Mesenteric fat pad (tissue), 1 donor: ENCODE measurements around the gene PLPP4. TPM values are rescaled to one million over a fixed set of nuclear protein-coding genes. Genes with fewer than 3 reads are reported as not detected.

Experiments used
- DNase-seq: peaks from one replicate; pipeline ENCODE4 v3.0.0-alpha.2; 2020; ENCODE audit warnings: low spot score
- total RNA-seq: library from RNA; stranded (reverse); fragmentation: NEBNext Ultra II Directional; extraction: Animal tissue kit (Norgen Biotek cat#: 25700); gene quantifications from one replicate; pipeline ENCODE4 v1.2.1, GENCODE V29; 2021
- donor health status: DM: yes; HTN: yes; CAD: no.

Gene PLPP4
- total RNA-seq, 1 donor from 2014 or later = not detected

DNA sequence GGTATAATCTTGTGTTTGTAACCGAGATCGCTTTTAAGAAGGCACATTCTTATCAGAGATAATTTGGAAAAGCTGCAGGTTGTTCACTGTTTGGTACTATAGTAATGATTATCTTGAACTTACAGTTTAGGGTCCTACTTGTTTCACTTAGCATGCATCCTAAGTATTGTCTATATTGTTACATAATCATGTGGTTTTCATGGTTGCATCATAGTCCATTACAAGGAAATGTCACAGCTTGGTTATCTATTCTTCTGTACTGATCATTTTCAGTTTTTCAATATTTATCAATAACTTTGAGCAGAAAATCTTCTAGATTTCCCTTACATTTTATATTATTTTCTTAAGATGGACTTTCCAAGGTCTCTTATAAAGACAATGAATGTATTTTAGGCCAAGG, 116.3 kb downstream of the PLPP4 start:
- no peak for DNase-seq

DNA sequence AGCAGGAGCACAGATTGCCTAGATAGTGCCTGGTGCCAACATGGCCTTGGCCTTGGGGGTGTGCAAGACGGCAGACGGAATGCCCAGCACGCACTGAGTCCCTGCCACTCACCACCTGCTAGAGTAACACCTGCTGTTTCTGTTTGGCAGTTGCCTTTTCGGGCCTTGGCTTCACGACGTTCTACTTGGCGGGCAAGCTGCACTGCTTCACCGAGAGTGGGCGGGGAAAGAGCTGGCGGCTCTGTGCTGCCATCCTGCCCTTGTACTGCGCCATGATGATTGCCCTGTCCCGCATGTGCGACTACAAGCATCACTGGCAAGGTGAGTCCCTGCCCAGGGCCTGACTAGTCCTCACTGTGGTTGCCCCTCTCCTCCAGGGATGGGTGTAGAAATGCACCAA, 118.0 kb downstream of the PLPP4 start:
- DNase-seq = no peak

DNA sequence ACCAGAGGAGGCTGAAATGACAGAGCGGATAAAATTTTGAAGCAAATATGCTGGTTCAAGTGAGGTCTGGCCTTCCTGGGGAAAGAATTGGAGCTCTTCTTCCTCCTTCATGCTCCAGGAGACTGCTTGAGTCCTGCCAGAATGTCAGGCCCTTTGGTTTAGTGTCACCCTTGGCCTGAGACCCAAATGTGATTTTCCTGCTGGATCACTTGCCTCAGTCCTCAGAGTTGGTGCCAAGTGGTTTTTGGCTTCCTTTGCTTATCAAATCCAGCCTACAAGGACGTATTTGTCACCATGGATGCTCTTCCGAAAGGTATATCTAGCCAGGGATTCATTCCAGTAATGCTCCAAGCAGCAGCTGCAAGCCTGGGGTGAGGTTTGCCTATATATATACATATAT, 118.4 kb downstream of the PLPP4 start:
- DNase-seq = no peak

DNA sequence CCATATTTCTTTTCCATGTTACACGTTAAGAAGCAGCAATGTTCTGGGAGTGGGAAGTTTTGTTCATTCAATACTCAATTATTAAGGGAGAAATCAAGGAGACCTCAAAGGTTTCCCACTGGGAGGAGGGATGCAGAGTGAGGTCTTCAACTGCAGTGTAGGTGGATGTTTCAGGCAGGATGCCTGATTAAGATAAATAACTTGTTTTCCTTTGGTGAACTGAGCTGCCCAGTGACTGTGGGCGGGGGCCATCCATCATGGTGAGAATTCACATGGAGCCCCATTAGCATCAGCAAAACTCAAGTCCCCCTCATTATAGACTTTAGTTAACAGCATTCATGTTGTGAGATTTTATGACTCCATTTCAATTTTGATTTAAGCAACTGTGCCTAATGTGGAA, 121.1 kb downstream of the PLPP4 start:
- DNase-seq = no peak

DNA sequence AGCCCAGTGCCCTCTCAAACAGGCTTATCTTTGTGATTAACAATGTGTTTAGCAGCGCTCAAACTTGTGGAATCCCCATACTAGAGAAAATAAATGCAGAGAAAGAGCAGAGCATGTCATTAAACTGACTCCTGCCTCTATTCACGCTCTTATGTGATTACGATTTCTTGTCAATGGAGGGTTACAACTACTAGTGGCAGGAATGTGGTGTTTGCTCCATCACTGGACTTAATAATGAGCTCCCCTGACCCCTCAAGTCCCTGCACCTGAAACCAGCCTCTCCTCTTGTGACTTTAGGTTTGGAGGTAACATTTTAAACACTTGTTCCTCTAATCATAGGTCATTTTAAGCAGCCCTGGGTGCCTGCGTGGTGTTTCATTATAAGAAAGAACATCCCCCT, 121.9 kb downstream of the PLPP4 start:
- DNase-seq = no peak

DNA sequence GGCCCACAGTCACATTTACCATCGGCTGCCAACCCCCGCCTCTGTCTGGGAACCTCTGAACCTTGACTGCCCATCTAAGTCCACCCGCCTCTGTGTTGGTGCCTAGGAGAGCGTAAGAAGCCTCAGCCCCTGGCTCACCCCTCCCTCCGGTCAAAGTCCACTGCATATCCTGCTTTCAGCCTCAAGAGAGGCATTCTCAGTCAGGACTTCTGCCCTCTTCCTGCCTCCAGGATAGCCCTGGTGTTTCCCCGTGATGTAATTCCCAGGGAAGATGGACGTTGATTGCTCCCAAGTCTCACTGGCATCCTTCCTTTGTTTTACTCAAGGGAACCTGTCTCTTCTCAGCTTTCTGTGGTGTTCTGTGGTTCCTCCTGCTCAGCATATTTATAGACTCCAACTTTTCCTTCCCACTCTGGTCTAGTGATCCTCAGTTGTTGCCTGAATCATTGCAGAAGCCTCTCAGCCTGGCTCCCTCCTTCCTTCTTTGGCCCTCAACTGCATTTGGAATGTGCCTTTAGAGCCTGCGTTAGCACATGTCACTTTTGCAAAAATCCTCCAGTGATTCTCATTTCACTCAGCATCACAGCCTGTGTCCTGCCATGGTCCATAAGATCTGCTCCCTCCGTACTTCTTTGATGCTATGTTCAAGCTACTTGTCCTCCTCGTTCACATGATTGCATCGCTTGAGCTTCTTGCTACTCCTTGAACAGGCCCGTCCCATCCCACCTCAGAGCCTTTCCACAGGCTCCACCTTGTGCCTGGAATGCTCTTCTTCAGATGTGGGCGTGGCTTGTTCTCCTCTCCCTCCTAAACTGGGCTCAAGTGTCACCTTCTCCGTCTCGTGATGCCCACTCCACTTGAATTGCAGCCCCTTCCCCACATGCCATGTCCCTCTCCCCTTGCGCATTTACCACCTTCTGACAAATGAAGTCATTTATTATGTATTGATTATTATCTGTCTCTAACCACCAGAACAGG, 124.2 kb downstream of the PLPP4 start:
- no peak for DNase-seq

DNA sequence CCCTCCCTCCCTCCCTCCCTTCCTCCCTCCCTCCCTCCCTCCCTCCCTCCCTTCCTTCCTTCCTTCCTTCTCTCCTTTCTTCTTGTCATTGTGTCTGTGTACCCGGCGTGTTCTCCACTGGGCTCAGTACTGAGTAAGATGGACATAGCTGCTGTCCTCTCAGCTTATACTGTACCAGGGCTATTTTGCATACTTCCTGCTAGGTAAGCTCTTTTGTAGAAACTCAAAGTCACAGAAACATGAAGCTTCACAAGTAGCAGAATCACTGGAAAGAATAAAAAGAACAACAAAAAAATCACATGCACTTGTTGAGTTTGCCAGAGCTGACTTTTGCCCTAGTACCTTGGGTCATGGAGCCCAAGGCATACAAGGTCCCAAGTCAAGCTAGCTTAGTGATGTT, 125.7 kb downstream of the PLPP4 start:
- no peak for DNase-seq

DNA sequence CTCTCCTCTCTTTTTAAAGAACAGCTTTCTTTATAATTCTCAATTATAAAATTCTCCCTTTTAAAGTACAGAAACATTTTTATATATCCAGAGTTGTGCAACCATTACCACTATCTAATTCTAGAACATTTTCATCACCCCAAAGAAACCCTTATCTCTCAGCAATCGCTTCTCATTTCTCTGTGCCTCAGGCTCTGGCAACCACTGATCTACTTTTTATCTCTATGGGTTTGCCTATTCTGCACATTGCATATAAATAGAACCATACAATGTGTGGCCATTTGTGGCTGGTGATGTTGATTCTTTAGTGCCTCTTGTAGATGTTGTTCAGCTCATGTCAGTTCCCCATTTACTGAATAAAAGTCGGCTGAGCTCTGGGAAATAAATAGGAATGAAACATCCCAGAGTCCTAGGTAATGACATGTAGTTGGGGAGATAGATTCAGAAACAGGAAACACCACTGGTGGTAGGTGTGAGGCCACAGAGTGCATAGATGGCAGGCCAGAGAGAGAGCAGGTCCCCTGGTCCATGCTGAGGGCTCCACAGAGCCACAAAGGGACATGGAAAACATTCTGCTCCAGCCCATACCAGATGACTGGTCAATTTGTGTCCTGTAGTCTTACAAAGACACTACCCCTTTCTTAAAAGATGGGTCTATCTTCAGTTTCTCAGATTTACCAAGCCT, 126.5 kb downstream of the PLPP4 start:
- DNase-seq = no peak

DNA sequence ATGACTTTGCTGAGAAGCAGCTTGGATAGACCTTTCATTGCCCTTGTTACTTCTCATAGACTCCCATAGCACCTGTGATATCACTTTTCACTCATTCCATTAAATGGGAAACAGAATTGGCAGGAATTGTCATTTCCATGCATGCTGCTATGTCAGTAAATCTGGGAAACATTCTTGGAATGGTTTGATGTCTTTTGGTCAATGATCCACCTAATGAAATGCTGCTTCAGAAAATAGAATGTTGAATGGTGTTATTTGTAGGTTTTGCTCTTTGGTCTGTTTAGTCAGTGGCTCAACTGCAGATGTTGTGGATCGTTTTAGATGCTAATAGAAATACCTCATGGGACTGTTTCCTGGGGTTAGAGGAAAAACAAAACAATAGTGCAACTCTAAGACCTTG, 127.8 kb downstream of the PLPP4 start:
- DNase-seq = no peak

DNA sequence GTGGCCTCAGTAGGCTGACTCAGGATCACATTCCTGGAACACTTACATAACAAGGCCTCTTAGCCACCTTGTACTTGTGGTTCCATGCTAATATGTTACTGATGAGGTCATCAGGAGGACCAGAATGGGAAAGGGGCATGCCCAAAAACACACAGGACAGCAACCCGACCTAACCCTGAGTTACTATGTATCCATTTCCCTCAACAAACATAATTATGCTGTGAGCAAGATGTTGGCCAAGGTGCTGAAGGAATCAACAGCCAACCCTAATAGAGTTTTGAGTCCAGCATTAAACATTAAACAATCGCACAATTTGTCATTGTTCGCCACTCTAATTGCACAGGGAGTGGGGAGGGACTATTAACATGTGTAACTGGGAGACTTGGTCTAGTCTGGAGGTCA, 129.4 kb downstream of the PLPP4 start:
- no peak for DNase-seq

DNA sequence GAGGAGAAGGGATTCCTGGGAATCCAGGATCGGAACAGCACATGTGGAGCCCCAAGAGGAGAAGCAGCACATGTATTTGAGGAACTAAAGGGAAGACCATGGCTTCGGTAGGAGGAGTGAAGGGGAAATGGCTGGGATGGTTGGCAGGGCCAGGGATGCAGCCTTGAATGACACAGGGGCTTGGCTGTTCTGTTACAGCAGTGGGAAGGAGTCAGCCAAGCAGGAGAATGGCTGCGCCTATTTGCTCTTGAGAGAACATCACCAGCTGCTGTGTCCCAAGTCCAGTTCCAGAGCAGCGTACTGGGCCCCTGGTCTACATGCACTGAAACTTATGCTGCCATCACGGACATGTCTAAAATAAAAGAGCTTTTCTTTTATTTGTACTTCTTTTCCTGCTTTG, 130.0 kb downstream of the PLPP4 start:
- no peak for DNase-seq

DNA sequence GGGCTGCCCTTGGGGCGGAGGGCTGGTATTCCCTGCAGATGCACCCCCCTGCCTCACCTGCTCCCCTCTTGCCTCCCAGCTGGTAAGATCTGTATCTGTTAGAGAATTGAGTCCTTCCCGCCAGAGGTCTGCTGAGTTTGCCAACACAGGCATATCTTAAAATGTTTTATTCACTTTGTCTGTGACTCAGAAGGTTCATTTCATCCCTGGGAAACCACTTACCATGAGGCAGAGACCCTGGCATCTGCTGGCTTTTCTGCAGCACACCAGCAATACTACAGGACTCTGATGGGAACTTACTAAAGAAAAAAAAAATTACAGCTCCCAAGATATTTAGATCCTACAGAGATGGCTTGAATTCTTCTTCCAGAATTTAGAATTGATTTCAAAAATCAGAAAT, 131.3 kb downstream of the PLPP4 start:
- DNase-seq = no peak

DNA sequence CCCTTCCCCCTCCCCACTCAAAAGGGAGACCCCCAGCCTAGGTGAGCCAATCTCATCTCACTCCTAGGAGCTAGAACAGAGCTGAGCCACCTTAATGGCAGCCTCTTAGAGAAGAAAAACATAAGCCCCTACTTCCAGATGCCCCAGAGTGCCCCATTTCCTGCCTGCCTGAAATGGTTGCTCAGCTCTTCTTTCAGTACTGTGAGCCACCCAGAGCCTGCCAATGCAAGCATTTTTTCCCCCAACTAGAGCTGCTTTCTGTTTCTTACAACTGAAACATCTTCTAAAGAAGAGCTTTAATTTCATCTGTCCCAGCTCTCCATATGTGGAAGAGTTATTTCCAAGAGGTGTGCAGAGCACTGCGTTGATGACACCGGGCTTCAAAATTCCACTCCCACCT, 136.7 kb downstream of the PLPP4 start:
- no peak for DNase-seq

DNA sequence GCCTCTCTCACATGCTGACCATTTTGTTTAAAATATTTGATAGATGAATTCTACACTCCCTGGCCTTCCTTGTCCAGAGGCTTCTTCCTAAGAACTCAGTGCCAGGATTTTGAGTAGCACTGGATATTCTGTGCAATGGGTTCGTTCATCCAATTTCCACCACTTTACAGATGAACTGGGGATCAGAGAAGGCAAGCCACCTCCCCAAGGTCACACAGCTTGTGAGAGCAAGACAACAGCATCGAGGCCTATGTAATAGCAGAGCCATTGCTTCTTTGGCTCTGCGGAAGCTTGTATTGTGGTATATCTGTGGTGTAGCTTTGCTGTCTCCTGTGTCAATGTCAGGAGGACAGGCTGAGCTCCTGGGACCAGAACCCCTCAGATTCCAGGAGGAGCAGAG, 140.9 kb downstream of the PLPP4 start:
- DNase-seq = no peak

DNA sequence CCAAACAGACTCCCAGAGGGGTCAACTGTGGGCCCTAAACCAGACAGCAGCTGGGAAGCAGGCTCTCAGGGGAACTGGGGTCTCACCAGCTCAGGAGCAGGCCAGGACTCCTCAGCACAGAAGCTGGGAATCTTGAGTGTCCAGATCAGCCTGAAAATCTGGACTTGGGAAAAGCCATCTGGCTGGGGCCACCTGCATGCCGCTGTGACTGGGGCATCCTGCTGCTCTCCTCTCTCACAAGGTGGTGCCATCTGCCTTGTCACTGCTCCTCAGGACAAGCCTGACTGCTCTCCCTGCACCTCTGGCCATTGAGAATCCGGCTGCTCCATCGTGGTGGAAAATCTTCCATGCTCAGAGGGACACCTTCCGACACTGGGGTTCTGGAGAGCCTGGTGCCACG, 141.4 kb downstream of the PLPP4 start:
- no peak for DNase-seq

DNA sequence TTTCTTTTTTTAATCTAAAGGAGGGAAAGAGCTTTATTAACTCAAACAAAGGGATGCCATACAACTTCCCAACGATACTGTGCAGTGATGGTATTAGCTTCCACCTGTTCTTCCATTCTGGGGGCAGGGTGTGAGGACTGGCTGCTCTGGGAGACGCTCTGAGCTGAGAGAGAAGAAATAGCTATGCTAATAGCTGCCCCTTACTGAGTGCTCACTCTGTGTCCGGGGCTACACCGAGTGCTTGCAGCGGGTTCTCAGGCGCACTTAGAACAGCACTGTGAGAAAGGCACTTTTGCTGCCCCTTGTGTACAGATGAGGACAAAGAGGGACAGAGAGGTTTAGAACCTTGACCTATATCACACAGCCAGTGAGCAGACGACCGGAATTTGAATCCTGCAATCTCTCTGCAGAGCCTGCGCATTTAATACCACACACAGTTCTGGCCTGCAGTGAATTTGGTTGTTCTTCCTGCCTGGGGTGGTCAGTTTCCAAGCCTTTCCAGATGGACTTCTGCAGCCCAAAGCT, 142.2 kb downstream of the PLPP4 start:
- no peak for DNase-seq

DNA sequence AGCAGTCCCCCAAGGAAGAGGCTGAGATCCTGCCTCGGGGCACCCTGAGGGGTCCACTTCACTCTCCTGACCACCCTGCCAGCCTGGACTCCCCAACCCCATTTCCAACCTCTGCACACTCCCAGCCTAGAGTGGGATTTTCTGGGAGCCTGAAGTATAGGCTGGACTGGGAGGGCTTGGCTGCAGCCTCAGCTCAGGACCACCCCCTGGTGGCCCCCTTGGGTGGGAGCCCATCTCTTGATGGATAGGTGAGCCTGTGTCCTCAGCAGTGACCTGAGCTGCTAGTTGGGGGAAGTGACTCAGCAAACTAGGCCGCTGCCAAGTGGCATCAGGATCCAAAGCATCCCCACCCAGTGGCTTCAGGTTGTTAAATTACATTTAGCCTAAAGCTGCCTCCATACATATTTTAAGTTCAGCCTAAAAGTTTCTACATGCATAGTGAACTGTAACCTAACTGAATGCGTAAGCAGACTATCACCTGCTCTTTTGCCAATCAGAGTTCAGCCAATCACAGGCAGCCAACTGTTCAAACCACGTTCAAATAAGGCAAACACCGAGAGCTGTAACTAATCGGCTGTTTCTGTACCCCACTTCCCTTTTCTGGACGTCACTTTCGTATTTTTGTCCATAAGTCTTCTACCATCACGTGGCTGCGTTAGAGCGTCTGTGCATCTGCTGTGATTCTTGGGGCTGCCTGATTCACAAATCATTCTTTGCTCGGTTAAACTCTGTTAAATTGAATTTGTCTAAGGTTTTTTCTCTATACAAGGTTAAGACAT, 144.0 kb downstream of the PLPP4 start:
- no peak for DNase-seq

DNA sequence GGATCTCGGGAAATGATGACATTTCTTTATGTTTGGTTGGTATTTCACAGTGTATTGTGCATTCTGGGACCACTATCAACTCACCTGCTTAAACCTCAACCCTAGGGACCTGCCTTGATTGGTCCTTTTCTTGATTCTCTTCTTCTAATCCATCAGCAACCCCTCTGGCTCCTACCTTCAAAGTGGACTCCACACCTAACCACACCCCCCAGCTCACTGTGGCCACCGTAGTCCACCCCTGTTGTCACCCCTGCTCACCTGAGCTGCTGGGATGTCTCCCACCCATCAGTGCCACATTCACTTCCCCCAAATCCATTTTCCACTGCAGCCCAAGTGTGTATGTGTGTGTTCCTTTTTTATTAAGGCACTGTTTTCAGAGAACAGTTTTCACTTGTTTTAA, 145.0 kb downstream of the PLPP4 start:
- DNase-seq = no peak

DNA sequence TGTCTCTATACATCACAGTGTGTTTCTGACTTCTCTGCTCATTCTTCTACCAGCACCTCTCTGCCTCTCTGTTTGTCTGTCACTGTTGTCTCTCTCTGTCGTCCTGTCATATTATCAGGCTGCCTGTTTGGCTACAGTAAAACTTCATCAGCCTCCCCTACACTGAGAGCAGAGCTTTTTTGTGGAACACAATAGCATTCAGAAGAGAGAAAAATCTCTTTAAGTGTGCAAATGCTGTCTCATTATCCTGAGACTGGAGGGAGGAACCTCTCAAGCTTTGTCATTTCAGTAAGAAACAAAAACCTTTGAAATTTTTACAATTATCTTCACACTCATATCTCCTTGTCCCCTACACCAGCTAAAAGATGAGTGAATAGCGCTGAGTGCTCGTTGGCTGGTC, 148.4 kb downstream of the PLPP4 start:
- DNase-seq = no peak

DNA sequence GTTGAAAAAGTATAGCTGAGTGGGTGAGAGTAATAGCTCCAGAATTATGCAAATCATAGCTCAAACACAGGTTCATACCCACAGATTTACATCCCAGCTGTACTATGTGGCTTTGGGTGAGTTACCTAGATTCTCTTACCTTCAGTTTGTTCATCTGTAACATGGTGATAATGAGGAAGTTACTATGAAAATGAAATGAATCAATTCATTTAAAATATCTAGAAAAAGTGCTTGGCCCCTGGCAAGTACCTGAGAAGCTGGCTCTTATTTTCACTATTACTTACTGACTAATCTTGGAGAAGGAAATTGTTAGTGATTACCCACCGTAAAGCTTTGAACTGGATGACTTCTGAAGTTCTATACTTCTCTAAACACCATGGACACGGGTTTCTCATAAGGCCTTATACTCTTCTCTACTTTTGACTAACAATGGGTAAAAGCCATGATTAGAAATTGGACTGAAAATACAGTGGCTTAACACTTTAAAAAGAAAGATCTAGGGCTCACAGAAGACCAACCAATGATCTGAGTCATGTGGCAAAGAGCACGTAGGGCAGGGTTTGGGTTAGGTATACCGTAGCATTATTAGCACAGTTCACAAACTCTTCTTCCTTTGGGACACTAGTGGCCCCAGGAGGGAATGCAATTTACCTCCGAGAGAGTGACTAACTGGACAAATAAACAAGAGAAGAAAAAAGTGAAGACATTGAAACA, 149.2 kb downstream of the PLPP4 start:
- no peak for DNase-seq
